Loucy (cell line): ENCODE measurements around the gene S100A3.

Experiments used
- EZH2phosphoT487 ChIP-seq: fragments of 200-600 bp; IDR thresholded peaks from 2 replicates; pipeline ENCODE4 v1.6.1; 2018; ENCODE audit warnings: antibody characterized with exemption, mild to moderate bottlenecking, moderate library complexity, borderline replicate concordance
- TF ChIP-seq, protein P1 (sequence below): fragments of 200-600 bp; sonication (generic); conservative IDR thresholded peaks from 2 replicates; pipeline ENCODE4 v1.5.1; 2014; ENCODE audit warnings: mild to moderate bottlenecking, antibody characterized with exemption, low read length

DNA sequence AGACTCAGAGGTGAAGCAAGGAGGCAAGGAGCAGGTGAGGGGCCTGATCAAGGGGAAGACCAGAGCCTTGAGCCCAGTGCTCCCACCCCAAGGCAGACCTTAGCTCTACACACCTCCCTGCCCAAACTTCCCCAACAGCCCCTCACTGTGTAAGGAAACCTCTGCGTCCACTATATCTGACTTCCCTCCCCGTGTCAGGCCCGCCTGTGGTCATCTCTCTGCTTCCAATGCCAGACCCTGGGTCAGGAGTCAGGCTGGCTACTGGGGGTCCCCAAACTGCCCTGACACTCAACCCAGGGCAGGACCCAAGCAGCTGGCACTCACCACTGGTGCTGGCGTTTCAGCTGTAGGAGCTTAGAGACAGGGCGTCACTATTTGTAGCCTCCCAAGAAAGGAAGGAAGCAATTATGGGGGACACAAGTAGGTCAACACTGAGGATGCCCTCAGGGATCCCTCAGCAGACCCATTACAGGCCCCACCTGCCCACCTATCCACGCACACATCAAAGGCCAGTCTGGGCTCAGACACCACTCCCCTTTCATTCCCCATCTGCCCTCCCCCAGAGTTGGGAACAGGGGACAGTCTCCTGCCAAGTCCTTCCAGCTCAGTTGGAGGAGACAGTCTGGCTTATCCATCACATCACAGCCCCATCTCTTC is 811 bp upstream of the S100A3 start:
- TF ChIP-seq, protein P1, sequence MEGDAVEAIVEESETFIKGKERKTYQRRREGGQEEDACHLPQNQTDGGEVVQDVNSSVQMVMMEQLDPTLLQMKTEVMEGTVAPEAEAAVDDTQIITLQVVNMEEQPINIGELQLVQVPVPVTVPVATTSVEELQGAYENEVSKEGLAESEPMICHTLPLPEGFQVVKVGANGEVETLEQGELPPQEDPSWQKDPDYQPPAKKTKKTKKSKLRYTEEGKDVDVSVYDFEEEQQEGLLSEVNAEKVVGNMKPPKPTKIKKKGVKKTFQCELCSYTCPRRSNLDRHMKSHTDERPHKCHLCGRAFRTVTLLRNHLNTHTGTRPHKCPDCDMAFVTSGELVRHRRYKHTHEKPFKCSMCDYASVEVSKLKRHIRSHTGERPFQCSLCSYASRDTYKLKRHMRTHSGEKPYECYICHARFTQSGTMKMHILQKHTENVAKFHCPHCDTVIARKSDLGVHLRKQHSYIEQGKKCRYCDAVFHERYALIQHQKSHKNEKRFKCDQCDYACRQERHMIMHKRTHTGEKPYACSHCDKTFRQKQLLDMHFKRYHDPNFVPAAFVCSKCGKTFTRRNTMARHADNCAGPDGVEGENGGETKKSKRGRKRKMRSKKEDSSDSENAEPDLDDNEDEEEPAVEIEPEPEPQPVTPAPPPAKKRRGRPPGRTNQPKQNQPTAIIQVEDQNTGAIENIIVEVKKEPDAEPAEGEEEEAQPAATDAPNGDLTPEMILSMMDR: no peak
- no peak for TF ChIP-seq EZH2phosphoT487
